ENCODE data around the gene OR6C68. TPM values are rescaled to one million over a fixed set of nuclear protein-coding genes. Genes with fewer than 3 reads are reported as not detected.
"Not testable (repeated sequence)": the region's sequence is repeated elsewhere in the genome, so short reads cannot be mapped to it uniquely, and the experiment has no call there.

OR6C68 gene
- total and polyA plus RNA-seq, 4 donors: not detected

DNA sequence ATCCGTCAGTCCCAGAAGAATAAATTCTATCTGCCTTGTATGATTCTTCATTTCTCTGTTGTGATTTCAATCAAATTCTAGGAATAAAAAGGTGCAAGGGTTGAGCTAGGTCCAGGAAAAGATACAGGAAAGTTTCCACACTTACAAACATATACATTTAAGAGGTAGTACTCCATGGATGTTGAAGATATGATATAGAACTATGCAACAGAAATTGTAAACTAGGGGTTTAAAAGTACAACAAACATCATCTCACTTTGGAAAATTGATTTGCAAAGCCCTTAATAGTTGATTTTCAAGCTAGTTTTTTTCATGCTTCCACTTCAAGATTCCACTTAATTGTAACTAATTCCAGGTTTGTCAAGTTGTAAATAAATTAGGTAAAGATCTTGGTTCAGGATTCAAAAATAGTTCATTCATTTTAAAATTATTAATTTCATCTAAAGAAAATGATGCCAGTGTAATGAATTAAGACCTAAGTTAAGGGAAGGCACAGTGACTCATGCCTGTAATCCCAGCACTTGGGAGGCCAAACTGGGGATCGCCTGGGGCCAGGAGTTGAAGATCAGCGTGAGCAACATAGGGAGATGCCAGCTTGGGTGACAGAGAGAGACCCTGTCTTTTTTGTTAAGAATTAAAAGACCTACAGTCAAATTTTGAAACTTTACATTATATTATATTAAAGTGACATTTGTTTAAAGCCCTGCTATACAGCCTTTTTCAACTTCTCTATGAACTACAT is 21.9 kb upstream of the OR6C68 start, which contains the start of gene OR6C70:
Gene OR6C70 (minus strand): TSS at position 51 of the 742 bp plus-strand sequence. CDS start 0 bp downstream, at position 51.
- H3K36me3 ChIP-seq (ENCODE audit: control insufficient read depth in 4 of 4, insufficient read depth in 3 of 4, low read depth in 1 of 4, low read length in 3 of 4): no peaks in the 10 kb centered on the region
- no peak for TF ChIP-seq TAF1 (conservative IDR thresholded peaks at IDR 0.05)
- TF ChIP-seq, protein P1, sequence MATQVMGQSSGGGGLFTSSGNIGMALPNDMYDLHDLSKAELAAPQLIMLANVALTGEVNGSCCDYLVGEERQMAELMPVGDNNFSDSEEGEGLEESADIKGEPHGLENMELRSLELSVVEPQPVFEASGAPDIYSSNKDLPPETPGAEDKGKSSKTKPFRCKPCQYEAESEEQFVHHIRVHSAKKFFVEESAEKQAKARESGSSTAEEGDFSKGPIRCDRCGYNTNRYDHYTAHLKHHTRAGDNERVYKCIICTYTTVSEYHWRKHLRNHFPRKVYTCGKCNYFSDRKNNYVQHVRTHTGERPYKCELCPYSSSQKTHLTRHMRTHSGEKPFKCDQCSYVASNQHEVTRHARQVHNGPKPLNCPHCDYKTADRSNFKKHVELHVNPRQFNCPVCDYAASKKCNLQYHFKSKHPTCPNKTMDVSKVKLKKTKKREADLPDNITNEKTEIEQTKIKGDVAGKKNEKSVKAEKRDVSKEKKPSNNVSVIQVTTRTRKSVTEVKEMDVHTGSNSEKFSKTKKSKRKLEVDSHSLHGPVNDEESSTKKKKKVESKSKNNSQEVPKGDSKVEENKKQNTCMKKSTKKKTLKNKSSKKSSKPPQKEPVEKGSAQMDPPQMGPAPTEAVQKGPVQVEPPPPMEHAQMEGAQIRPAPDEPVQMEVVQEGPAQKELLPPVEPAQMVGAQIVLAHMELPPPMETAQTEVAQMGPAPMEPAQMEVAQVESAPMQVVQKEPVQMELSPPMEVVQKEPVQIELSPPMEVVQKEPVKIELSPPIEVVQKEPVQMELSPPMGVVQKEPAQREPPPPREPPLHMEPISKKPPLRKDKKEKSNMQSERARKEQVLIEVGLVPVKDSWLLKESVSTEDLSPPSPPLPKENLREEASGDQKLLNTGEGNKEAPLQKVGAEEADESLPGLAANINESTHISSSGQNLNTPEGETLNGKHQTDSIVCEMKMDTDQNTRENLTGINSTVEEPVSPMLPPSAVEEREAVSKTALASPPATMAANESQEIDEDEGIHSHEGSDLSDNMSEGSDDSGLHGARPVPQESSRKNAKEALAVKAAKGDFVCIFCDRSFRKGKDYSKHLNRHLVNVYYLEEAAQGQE (IDR thresholded peaks at IDR 0.05): no peak
- no peak for TF ChIP-seq HNF4G (IDR thresholded peaks at IDR 0.05)
- no peak for TF ChIP-seq FOXA2 (IDR thresholded peaks at IDR 0.05)
- no peak for TF ChIP-seq NR2F2 (IDR thresholded peaks at IDR 0.05)
- TF ChIP-seq, protein P2, sequence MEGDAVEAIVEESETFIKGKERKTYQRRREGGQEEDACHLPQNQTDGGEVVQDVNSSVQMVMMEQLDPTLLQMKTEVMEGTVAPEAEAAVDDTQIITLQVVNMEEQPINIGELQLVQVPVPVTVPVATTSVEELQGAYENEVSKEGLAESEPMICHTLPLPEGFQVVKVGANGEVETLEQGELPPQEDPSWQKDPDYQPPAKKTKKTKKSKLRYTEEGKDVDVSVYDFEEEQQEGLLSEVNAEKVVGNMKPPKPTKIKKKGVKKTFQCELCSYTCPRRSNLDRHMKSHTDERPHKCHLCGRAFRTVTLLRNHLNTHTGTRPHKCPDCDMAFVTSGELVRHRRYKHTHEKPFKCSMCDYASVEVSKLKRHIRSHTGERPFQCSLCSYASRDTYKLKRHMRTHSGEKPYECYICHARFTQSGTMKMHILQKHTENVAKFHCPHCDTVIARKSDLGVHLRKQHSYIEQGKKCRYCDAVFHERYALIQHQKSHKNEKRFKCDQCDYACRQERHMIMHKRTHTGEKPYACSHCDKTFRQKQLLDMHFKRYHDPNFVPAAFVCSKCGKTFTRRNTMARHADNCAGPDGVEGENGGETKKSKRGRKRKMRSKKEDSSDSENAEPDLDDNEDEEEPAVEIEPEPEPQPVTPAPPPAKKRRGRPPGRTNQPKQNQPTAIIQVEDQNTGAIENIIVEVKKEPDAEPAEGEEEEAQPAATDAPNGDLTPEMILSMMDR (IDR thresholded peaks at IDR 0.05; ENCODE audit: low read depth, low read length, missing input control): no peak
- TF ChIP-seq GABPA (IDR thresholded peaks at IDR 0.05 in 1 of 2, conservative IDR thresholded peaks at IDR 0.05 in 1 of 2): no peak
- TF ChIP-seq, protein P3, sequence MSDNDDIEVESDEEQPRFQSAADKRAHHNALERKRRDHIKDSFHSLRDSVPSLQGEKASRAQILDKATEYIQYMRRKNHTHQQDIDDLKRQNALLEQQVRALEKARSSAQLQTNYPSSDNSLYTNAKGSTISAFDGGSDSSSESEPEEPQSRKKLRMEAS (IDR thresholded peaks at IDR 0.05): no peak
- TF ChIP-seq SP1 (IDR thresholded peaks at IDR 0.05): no peak
- TF ChIP-seq JUND (IDR thresholded peaks at IDR 0.05): no peak
- TF ChIP-seq FOXA1 (IDR thresholded peaks at IDR 0.05): no peak
- TF ChIP-seq EGR1 (IDR thresholded peaks at IDR 0.05; ENCODE audit: low read depth in 2 of 2): no peak
- no peak for TF ChIP-seq RXRA (IDR thresholded peaks at IDR 0.05)
- TF ChIP-seq HNF4A (conservative IDR thresholded peaks at IDR 0.05): no peak
- TF ChIP-seq RAD21 (IDR thresholded peaks at IDR 0.05): no peak
- 90% methylated on average over 3 of the region's 3 CpGs for WGBS
- no peaks in the 10 kb centered on the region for H3K9me3 ChIP-seq (ENCODE audit: control insufficient read depth in 4 of 4, low read length in 3 of 4)
- H3K4me3 ChIP-seq (ENCODE audit: low read depth in 1 of 3, low read length in 3 of 3): no peak within 1 kb of the TSS
- no peak within 1 kb of the TSS for H3K27ac ChIP-seq (ENCODE audit: low read depth in 1 of 2, low read length in 2 of 2)
- H3K27me3 ChIP-seq (ENCODE audit: control insufficient read depth in 4 of 4, insufficient read depth in 4 of 4, low read length in 3 of 4): no peaks in the 10 kb centered on the region
- no peak within 1 kb of the TSS for H3K9ac ChIP-seq (ENCODE audit: low read depth in 1 of 2, low read length in 2 of 2)
- H3K4me1 ChIP-seq (ENCODE audit: control insufficient read depth in 4 of 4, insufficient read depth in 4 of 4, low read length in 3 of 4): no peaks in the 10 kb centered on the region
- DNase-seq (ENCODE audit: low spot score): no peak

DNA sequence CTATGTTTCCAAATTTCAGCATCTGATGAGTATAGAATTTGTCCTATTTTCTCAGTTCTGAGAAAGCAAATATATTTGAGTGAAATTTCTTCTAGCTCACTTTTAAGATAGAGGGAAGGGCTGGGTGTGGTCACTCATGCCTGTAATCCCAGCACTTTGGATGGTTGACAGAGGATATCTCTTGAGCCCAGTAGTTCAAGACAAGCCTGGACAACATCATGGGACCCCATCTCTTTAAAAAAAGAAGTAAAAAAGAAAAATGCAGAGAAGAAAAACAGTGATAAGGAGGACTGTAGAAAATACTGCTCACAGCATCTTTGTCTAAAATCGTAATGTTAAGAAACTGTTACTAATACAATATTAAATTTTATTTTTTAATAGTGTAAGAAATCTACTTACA is 19.9 kb upstream of the OR6C68 start:
- Histone ChIP-seq H3K4me1 (ENCODE audit: control insufficient read depth in 4 of 4, insufficient read depth in 4 of 4, low read length in 3 of 4) (no peaks in the 10 kb centered on the region), H3K36me3 (ENCODE audit: control insufficient read depth in 4 of 4, insufficient read depth in 3 of 4, low read depth in 1 of 4, low read length in 3 of 4) (no peaks in the 10 kb centered on the region), H3K27me3 (ENCODE audit: control insufficient read depth in 4 of 4, insufficient read depth in 4 of 4, low read length in 3 of 4) (no peaks in the 10 kb centered on the region), H3K9me3 (ENCODE audit: control insufficient read depth in 4 of 4, low read length in 3 of 4) (no peaks in the 10 kb centered on the region), H3K4me3 (ENCODE audit: low read depth in 1 of 3, low read length in 3 of 3) (no peak overlapping the region), H3K27ac (ENCODE audit: low read depth in 1 of 2, low read length in 2 of 2) (no peak overlapping the region), H3K9ac (ENCODE audit: low read depth in 1 of 2, low read length in 2 of 2) (no peak overlapping the region)
- DNase-seq (ENCODE audit: low spot score): no peak
- 86% methylated on average over 1 of the region's 1 CpG for WGBS
- TF ChIP-seq NR2F2 (IDR thresholded peaks at IDR 0.05) (no peak), TAF1 (conservative IDR thresholded peaks at IDR 0.05) (no peak), RAD21 (IDR thresholded peaks at IDR 0.05) (no peak), SP1 (IDR thresholded peaks at IDR 0.05) (no peak), HNF4G (IDR thresholded peaks at IDR 0.05) (no peak), GABPA (IDR thresholded peaks at IDR 0.05 in 1 of 2, conservative IDR thresholded peaks at IDR 0.05 in 1 of 2) (no peak), YY1 (IDR thresholded peaks at IDR 0.05) (no peak), RXRA (IDR thresholded peaks at IDR 0.05) (no peak)
- TF ChIP-seq, protein P4, sequence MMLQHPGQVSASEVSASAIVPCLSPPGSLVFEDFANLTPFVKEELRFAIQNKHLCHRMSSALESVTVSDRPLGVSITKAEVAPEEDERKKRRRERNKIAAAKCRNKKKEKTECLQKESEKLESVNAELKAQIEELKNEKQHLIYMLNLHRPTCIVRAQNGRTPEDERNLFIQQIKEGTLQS (IDR thresholded peaks at IDR 0.05): no peak
- TF ChIP-seq, protein P1 (IDR thresholded peaks at IDR 0.05): no peak

DNA sequence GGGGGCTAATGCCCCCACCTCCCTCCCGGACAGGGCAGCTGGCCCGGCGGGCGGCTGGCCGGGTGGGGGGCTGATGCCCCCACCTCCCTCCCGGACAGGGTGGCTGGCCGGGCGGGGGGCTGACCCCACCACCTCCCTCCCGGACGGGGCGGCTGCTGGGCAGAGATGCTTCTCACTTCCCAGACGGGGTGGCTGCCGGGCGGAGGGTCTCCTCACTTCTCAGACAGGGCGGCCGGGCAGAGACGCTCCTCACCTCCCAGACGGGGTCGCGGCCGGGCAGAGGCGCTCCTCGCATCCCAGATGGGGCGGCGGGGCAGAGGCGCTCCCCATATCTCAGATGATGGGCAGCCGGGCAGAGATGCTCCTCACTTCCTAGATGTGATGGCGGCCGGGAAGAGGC is 13.0 kb upstream of the OR6C68 start:
- H3K36me3 ChIP-seq (ENCODE audit: control insufficient read depth in 4 of 4, insufficient read depth in 3 of 4, low read depth in 1 of 4, low read length in 3 of 4); H3K9me3 ChIP-seq (ENCODE audit: control insufficient read depth in 4 of 4, low read length in 3 of 4); H3K27ac ChIP-seq (ENCODE audit: low read depth in 1 of 2, low read length in 2 of 2); DNase-seq (ENCODE audit: low spot score); H3K27me3 ChIP-seq (ENCODE audit: control insufficient read depth in 4 of 4, insufficient read depth in 4 of 4, low read length in 3 of 4); H3K4me1 ChIP-seq (ENCODE audit: control insufficient read depth in 4 of 4, insufficient read depth in 4 of 4, low read length in 3 of 4); H3K9ac ChIP-seq (ENCODE audit: low read depth in 1 of 2, low read length in 2 of 2); H3K4me3 ChIP-seq (ENCODE audit: low read depth in 1 of 3, low read length in 3 of 3): not testable (repeated sequence)
- 93% methylated on average over 29 of the region's 29 CpGs for whole genome bisulfite sequencing

Data from liver (tissue), 9 donors.